ENCODE measurements around the gene SESN1. TPM values are rescaled to one million over a fixed set of nuclear protein-coding genes. Genes with fewer than 3 reads are reported as not detected.
A peak's percentile ranks its signal among the peaks of the same experiment; 100 is the strongest.

The SESN1 gene
- total and polyA plus RNA-seq, 9 of the 15 experiments (the other 6 are each of a cell fraction or from before 2014, with no cell fraction given), result 3.1 to 13.0 (median 7.4) TPM

- no TSS peak for BruUV-seq (replicated peaks)
- H4K20me1 ChIP-seq (replicated peaks; ENCODE audit: control insufficient read depth, insufficient read depth, low read length), result no peaks in the 10 kb centered on the region
- 65% methylated on average over 7 of the region's 7 CpGs for WGBS (ENCODE audit: insufficient coverage, low coverage, missing lambda C conversion rate)
- CTCF ChIA-PET (ENCODE audit: low intra/inter-chr PET ratio), result no interaction called here
- no peak overlapping the region for H3K4me2 ChIP-seq (ENCODE audit: insufficient read depth, low read length)
- H3K27me3 ChIP-seq (ENCODE audit: control insufficient read depth in 2 of 2, insufficient read depth in 2 of 2, low read length in 2 of 2), result no peaks in the 10 kb centered on the region
- POLR2A ChIA-PET, result no interaction called here
- no peaks in the 10 kb centered on the region for H3K79me2 ChIP-seq (ENCODE audit: control insufficient read depth, insufficient read depth, low read length)
- FAIRE-seq, result no peak
- H3K9me1 ChIP-seq (ENCODE audit: control insufficient read depth, insufficient read depth, low read length), result no peaks in the 10 kb centered on the region
- DNase-seq (ENCODE audit: extremely low read depth in 1 of 4, low spot score in 3 of 4), result no peak
- H2AFZ ChIP-seq (ENCODE audit: low read depth, low read length), result no peak overlapping the region
- H3K27ac ChIP-seq (ENCODE audit: extremely low read depth, low read depth, low read length), result no peak overlapping the region
- ATAC-seq, result no peak
- no peak overlapping the region for H3K4me3 ChIP-seq
- H3K9ac ChIP-seq (ENCODE audit: insufficient read depth in 1 of 2, low read depth in 2 of 2, low read length in 2 of 2), result no peak overlapping the region
- TF ChIP-seq SMC3 (conservative IDR thresholded peaks at IDR 0.05; ENCODE audit: insufficient read depth, low read depth, low read length) (no peak), MXI1 (IDR thresholded peaks at IDR 0.05; ENCODE audit: low read depth, low read length) (no peak), PHF21A (IDR thresholded peaks at IDR 0.05; ENCODE audit: borderline replicate concordance, low read depth) (no peak), NFIC (IDR thresholded peaks at IDR 0.05) (peak; percentile 39), RBM34 (IDR thresholded peaks at IDR 0.05; ENCODE audit: borderline replicate concordance, insufficient read depth, low read length) (no peak), KDM1A (IDR thresholded peaks at IDR 0.05) (no peak)
- TF ChIP-seq, protein P1, sequence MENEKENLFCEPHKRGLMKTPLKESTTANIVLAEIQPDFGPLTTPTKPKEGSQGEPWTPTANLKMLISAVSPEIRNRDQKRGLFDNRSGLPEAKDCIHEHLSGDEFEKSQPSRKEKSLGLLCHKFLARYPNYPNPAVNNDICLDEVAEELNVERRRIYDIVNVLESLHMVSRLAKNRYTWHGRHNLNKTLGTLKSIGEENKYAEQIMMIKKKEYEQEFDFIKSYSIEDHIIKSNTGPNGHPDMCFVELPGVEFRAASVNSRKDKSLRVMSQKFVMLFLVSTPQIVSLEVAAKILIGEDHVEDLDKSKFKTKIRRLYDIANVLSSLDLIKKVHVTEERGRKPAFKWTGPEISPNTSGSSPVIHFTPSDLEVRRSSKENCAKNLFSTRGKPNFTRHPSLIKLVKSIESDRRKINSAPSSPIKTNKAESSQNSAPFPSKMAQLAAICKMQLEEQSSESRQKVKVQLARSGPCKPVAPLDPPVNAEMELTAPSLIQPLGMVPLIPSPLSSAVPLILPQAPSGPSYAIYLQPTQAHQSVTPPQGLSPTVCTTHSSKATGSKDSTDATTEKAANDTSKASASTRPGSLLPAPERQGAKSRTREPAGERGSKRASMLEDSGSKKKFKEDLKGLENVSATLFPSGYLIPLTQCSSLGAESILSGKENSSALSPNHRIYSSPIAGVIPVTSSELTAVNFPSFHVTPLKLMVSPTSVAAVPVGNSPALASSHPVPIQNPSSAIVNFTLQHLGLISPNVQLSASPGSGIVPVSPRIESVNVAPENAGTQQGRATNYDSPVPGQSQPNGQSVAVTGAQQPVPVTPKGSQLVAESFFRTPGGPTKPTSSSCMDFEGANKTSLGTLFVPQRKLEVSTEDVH (IDR thresholded peaks at IDR 0.05; ENCODE audit: low read depth, partially characterized antibody), result no peak
- H3K9me3 ChIP-seq (replicated peaks; ENCODE audit: control insufficient read depth, insufficient read depth, low read depth, low read length), result no peaks in the 10 kb centered on the region
- intact Hi-C loops (cut with micrococcal nuclease) (no loop called here), in situ Hi-C loops (cut with MboI) (no loop called here)
- H3K36me3 ChIP-seq (ENCODE audit: control insufficient read depth, insufficient read depth, low read length), result no peaks in the 10 kb centered on the region
- no peaks in the 10 kb centered on the region for H3K4me1 ChIP-seq (replicated peaks in 1 of 2; ENCODE audit: control insufficient read depth in 2 of 2, insufficient read depth in 2 of 2, low read length in 2 of 2)
These were observed 93.3 kb downstream of the SESN1 start for GRCh38 chr6:109001291-109001894.
